K562 (cell line): Measurements from ENCODE around the gene KCTD1.

Experiments used
- HSF4 ChIP-seq: fragments of 250-450 bp; sonication (Bioruptor Pico); IDR thresholded peaks from 2 replicates; pipeline ENCODE4 v2.1.2; 2022; ENCODE audit warnings: mild to moderate bottlenecking, moderate library complexity, borderline replicate concordance
- ZKSCAN8 ChIP-seq: fragments of 200-800 bp; sonication (Bioruptor generic); IDR thresholded peaks from 2 replicates; pipeline ENCODE4 v1.6.1; 2016; ENCODE audit warnings: missing genetic modification characterization, missing compliant biosample characterization

GRCh38 chr18:26415631-26416030 is 132.7 kb downstream of the KCTD1 start:
- TF ChIP-seq HSF4 (CRISPR knock-in tag) (no peak), ZKSCAN8 (CRISPR knock-in tag) (no peak)
